ENCODE data around the gene LIMK1.
"Not testable (repeated sequence)": the region's sequence is repeated elsewhere in the genome, so short reads cannot be mapped to it uniquely, and the experiment has no call there.

The LIMK1 gene

GRCh38 chr7:74084722-74085578 is 1.3 kb downstream of the LIMK1 start:
- DNase-seq: no peak

GRCh38 chr7:74087791-74088453 is 4.3 kb downstream of the LIMK1 start:
- no peak for DNase-seq

- no peak for DNase-seq
These were observed 8.8 kb downstream of the LIMK1 start for GRCh38 chr7:74092321-74092963.

GRCh38 chr7:74092964-74093471 is 9.4 kb downstream of the LIMK1 start:
- DNase-seq: peak; percentile 46

- no peak for DNase-seq
These were observed 10.1 kb downstream of the LIMK1 start for GRCh38 chr7:74093671-74094223.

- peak; percentile 81 for DNase-seq
These were observed 10.9 kb downstream of the LIMK1 start for GRCh38 chr7:74094224-74095101.

GRCh38 chr7:74095135-74095534 is 11.5 kb downstream of the LIMK1 start:
- no peak for DNase-seq

GRCh38 chr7:74097937-74098614 is 14.5 kb downstream of the LIMK1 start:
- DNase-seq: no peak

GRCh38 chr7:74099031-74099430 is 15.4 kb downstream of the LIMK1 start:
- DNase-seq: no peak

- peak; percentile 66 for DNase-seq
These were observed 17.6 kb downstream of the LIMK1 start for GRCh38 chr7:74101061-74101681.

- no peak for DNase-seq
These were observed 19.7 kb downstream of the LIMK1 start for GRCh38 chr7:74103219-74103772.

GRCh38 chr7:74104702-74105101 is 21.1 kb downstream of the LIMK1 start:
- DNase-seq: no peak

- DNase-seq: no peak
These were observed 22.4 kb downstream of the LIMK1 start for GRCh38 chr7:74105992-74106391.

GRCh38 chr7:74106846-74107245 is 23.2 kb downstream of the LIMK1 start:
- DNase-seq: no peak

- DNase-seq: no peak
These were observed 31.7 kb downstream of the LIMK1 start for GRCh38 chr7:74115326-74115725.

- no peak for DNase-seq
These were observed 32.8 kb downstream of the LIMK1 start for GRCh38 chr7:74116356-74116755.

GRCh38 chr7:74119831-74120230 is 36.2 kb downstream of the LIMK1 start:
- DNase-seq: no peak

- no peak for DNase-seq
These were observed 38.0 kb downstream of the LIMK1 start for GRCh38 chr7:74121401-74122249.

GRCh38 chr7:74123892-74124291 is 40.3 kb downstream of the LIMK1 start:
- not testable (repeated sequence) for DNase-seq
